Type B pancreatic cell (in vitro differentiated cells): ENCODE results near the gene SEC61A2. TPM values are rescaled to one million over a fixed set of nuclear protein-coding genes. Genes with fewer than 3 reads are reported as not detected.
A peak's percentile ranks its signal among the peaks of the same experiment; 100 is the strongest.

ENCODE experiments used
- DNase-seq: peaks from one replicate; pipeline ENCODE4 v3.0.0; 2021; ENCODE audit warnings: mixed read lengths; ENCODE audit not compliant: unreplicated experiment; ENCODE audit errors: extremely low spot score
- H3K27ac Mint-ChIP-seq: 2 replicates; pipeline ENCODE4 v1.8.0; 2021; ENCODE audit warnings: mild to moderate bottlenecking, mixed read lengths
- H3K27me3 Mint-ChIP-seq: 2 replicates; pipeline ENCODE4 v1.8.0; 2021; ENCODE audit warnings: mixed read lengths
- H3K36me3 Mint-ChIP-seq: 2 replicates; pipeline ENCODE4 v1.8.0; 2021; ENCODE audit warnings: mixed read lengths
- H3K4me1 Mint-ChIP-seq: one replicate; pipeline ENCODE4 v1.8.0; 2021; ENCODE audit warnings: mixed read lengths; ENCODE audit not compliant: unreplicated experiment
- H3K4me3 Mint-ChIP-seq: 2 replicates; pipeline ENCODE4 v1.8.0; 2021; ENCODE audit warnings: mild to moderate bottlenecking, mixed read lengths
- H3K9me3 Mint-ChIP-seq: 2 replicates; pipeline ENCODE4 v1.8.0; 2021; ENCODE audit warnings: mixed read lengths
- CTCF ChIP-seq: fragments of 200-600 bp; sonication (generic); conservative IDR thresholded peaks from 2 replicates; pipeline ENCODE4 v1.5.0; 2021; ENCODE audit warnings: antibody characterized with exemption, mild to moderate bottlenecking
- total RNA-seq: library from RNA; stranded (reverse); gene quantifications from 2 replicates; pipeline ENCODE4 v1.2.1, GENCODE V29; 2021; ENCODE audit warnings: low replicate concordance

The SEC61A2 gene
- total RNA-seq, 1 donor from 2014 or later, result 26.3 TPM

GRCh38 chr10:12113627-12114026 is 15.8 kb upstream of the SEC61A2 start:
- Mint-ChIP-seq H3K9me3 (no peaks in the 10 kb centered on the region), H3K4me1 (no peaks in the 10 kb centered on the region), H3K4me3 (no peak overlapping the region), H3K36me3 (peaks cover 13% of the 10 kb centered on the region), H3K27ac (no peak overlapping the region), H3K27me3 (no peaks in the 10 kb centered on the region)
- no peak for TF ChIP-seq CTCF
- DNase-seq, result no peak

- H3K4me1 Mint-ChIP-seq, result no peaks in the 10 kb centered on the region
- no peak for TF ChIP-seq CTCF
- no peaks in the 10 kb centered on the region for H3K9me3 Mint-ChIP-seq
- no peaks in the 10 kb centered on the region for H3K27me3 Mint-ChIP-seq
- no peak for DNase-seq
- no peak overlapping the region for H3K27ac Mint-ChIP-seq
- H3K36me3 Mint-ChIP-seq, result peaks cover 30% of the 10 kb centered on the region
- no peak overlapping the region for H3K4me3 Mint-ChIP-seq
These were observed 7.8 kb upstream of the SEC61A2 start for GRCh38 chr10:12121673-12122072.

- no peak for DNase-seq
- Mint-ChIP-seq H3K36me3 (peaks cover 9% of the 10 kb centered on the region), H3K9me3 (peaks cover 5% of the 10 kb centered on the region)
These were observed 878 bp downstream of the SEC61A2 start for GRCh38 chr10:12130237-12130872.

GRCh38 chr10:12135631-12136030 is 6.2 kb downstream of the SEC61A2 start:
- H3K27me3 Mint-ChIP-seq, result no peaks in the 10 kb centered on the region
- H3K4me1 Mint-ChIP-seq, result no peaks in the 10 kb centered on the region

More at GRCh38 chr10:12130237-12130872, 878 bp downstream of the SEC61A2 start:
- peak overlapping the region; percentile 95 for H3K4me3 Mint-ChIP-seq
- peaks cover 6% of the 10 kb centered on the region for H3K4me1 Mint-ChIP-seq
- peak; percentile 76 for TF ChIP-seq CTCF
- no peaks in the 10 kb centered on the region for H3K27me3 Mint-ChIP-seq
- H3K27ac Mint-ChIP-seq, result peak overlapping the region; percentile 86

GRCh38 chr10:12140038-12140437 is 10.6 kb downstream of the SEC61A2 start:
- Mint-ChIP-seq H3K4me1 (no peaks in the 10 kb centered on the region), H3K9me3 (no peaks in the 10 kb centered on the region), H3K4me3 (no peak overlapping the region), H3K36me3 (peaks cover 14% of the 10 kb centered on the region), H3K27ac (no peak overlapping the region), H3K27me3 (no peaks in the 10 kb centered on the region)
- DNase-seq, result no peak
- TF ChIP-seq CTCF, result no peak

More at GRCh38 chr10:12135631-12136030, 6.2 kb downstream of the SEC61A2 start:
- no peak overlapping the region for H3K27ac Mint-ChIP-seq
- H3K9me3 Mint-ChIP-seq, result no peaks in the 10 kb centered on the region
- TF ChIP-seq CTCF, result no peak
- no peak overlapping the region for H3K4me3 Mint-ChIP-seq
- DNase-seq, result no peak
- H3K36me3 Mint-ChIP-seq, result peaks cover 7% of the 10 kb centered on the region
